A549 treated with CpdA at 1 μM for 4 hours (cell line): ENCODE data around the gene USPL1. TPM values are rescaled to one million over a fixed set of nuclear protein-coding genes. Genes with fewer than 3 reads are reported as not detected.

Experiments
- total RNA-seq: library from RNA; stranded (reverse); fragments of 200-300 nt; extraction: Qiagen RNA extraction; gene quantifications from 5 replicates; pipeline ENCODE4 v1.2.3, GENCODE V29; 2022; ENCODE audit warnings: low read depth

Gene USPL1
- total RNA-seq, result 10.6 to 12.3 TPM (median 10.6 TPM) in 5 replicates

DNA sequence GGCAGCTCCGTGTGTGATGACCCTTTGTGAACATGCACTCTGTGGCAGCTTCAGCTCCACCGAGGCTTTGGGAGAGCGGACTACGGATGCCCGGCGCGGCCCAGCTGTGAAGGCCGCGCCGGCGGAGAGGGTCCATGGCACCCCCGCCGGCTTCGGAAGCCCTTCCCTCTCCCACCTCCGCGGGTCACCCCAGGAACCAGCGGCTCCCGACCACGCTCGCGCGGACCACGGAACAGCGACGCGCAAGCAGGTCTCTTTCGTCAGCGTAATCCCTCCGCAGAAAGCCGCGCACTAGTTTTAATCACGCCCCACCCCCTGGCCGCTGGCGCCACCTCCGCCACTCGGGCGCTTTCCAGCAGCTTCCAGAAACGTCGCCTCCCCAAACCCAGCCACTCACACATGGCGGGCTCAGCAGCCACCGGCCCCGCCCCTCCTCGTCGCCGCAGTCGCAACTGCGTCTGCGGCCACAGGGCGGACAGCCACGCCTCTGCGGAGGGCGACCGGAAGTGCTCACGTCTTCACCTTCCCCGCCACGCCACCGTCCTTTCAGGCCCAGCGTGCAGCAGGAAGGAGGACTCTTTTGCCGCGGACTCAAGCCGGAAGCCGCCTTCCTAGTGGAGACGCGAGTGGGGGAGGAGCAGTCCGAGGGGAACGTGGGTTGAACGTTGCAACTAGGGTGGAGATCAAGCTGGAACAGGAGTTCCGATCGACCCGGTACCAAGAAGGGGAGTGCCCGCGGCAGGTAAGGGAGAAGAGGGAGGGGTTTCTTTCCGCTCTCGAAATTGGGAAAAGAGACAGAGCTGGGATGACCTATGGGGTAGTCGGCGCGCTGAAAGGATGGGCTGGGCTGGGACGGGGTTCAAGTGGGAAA, at the start of gene USPL1:
TSS of gene USPL1 (plus strand) at position 606 of the 871 bp plus-strand sequence. CDS start 3,221 bp downstream, outside the sequence.

Other genes starting within 250 kb of the USPL1 start
- not detected in 5 replicates for gene UBE2L5, start 195.4 kb upstream of the USPL1 start, total RNA-seq
- gene HMGB1, start 152.0 kb upstream of the USPL1 start, total RNA-seq, result 512 to 780 TPM (median 532 TPM) in 5 replicates
- 2.3 to 3.3 TPM (median 2.6 TPM) in 5 replicates for gene ALOX5AP, start 117.6 kb downstream of the USPL1 start, total RNA-seq